Glutamatergic neuron (in vitro differentiated cells): ENCODE results near the gene HAGH. TPM values are rescaled to one million over a fixed set of nuclear protein-coding genes. Genes with fewer than 3 reads are reported as not detected.
A peak's percentile ranks its signal among the peaks of the same experiment; 100 is the strongest.
"Not testable (repeated sequence)": the region's sequence is repeated elsewhere in the genome, so short reads cannot be mapped to it uniquely, and the experiment has no call there.

Experiments used
- DNase-seq: peaks from one replicate; pipeline ENCODE4 v3.0.0; 2022
- H3K27ac Mint-ChIP-seq: one replicate; pipeline ENCODE4 v1.8.0; 2020; ENCODE audit warnings: mild to moderate bottlenecking, mixed read lengths, inconsistent platforms; ENCODE audit not compliant: unreplicated experiment
- H3K27me3 Mint-ChIP-seq: one replicate; pipeline ENCODE4 v1.8.0; 2020; ENCODE audit warnings: mild to moderate bottlenecking, moderate library complexity, mixed read lengths, inconsistent platforms; ENCODE audit not compliant: unreplicated experiment
- H3K36me3 Mint-ChIP-seq: one replicate; pipeline ENCODE4 v1.8.0; 2020; ENCODE audit warnings: mild to moderate bottlenecking, mixed read lengths, inconsistent platforms; ENCODE audit not compliant: unreplicated experiment
- H3K4me1 Mint-ChIP-seq: one replicate; pipeline ENCODE4 v1.8.0; 2020; ENCODE audit warnings: mild to moderate bottlenecking, low read depth, mixed read lengths, inconsistent platforms; ENCODE audit not compliant: unreplicated experiment
- H3K4me3 Mint-ChIP-seq: one replicate; pipeline ENCODE4 v1.8.0; 2020; ENCODE audit warnings: mild to moderate bottlenecking, mixed read lengths, inconsistent platforms; ENCODE audit not compliant: unreplicated experiment
- H3K9me3 Mint-ChIP-seq: one replicate; pipeline ENCODE4 v1.8.0; 2020; ENCODE audit warnings: mild to moderate bottlenecking, moderate library complexity, mixed read lengths, inconsistent platforms; ENCODE audit not compliant: unreplicated experiment
- long read RNA-seq: library from polyadenylated mRNA; unstranded; transcript quantifications from one replicate; pipeline ENCODE4 v2.0.0, GENCODE V29; 2020; ENCODE audit not compliant: unreplicated experiment
- total RNA-seq: library from RNA; stranded (reverse); fragmentation: NEBNext Ultra II Directional; extraction: Animal tissue kit (Norgen Biotek cat#: 25700); gene quantifications from one replicate; pipeline ENCODE4 v1.2.1, GENCODE V29; 2021; ENCODE audit not compliant: unreplicated experiment
- TF ChIP-seq, protein P1 (sequence below): fragments of 200-600 bp; sonication (generic); IDR thresholded peaks from one replicate; pipeline ENCODE4 v1.5.0; 2021; ENCODE audit not compliant: partially characterized antibody, unreplicated experiment

Gene HAGH
- 99.6 TPM for total RNA-seq
- long read RNA-seq, transcript HAGH-202 (9 exons, 2,984 nt), result major isoform, 44 of 87 reads
- long read RNA-seq, transcript HAGH-201 (10 exons, 1,257 nt), result minor isoform, 22 of 87 reads
- long read RNA-seq, partial matches to known transcripts, result 6 of 87 reads
- long read RNA-seq, other reads (novel, unspliced or antisense), result 10 of 87 reads

DNA sequence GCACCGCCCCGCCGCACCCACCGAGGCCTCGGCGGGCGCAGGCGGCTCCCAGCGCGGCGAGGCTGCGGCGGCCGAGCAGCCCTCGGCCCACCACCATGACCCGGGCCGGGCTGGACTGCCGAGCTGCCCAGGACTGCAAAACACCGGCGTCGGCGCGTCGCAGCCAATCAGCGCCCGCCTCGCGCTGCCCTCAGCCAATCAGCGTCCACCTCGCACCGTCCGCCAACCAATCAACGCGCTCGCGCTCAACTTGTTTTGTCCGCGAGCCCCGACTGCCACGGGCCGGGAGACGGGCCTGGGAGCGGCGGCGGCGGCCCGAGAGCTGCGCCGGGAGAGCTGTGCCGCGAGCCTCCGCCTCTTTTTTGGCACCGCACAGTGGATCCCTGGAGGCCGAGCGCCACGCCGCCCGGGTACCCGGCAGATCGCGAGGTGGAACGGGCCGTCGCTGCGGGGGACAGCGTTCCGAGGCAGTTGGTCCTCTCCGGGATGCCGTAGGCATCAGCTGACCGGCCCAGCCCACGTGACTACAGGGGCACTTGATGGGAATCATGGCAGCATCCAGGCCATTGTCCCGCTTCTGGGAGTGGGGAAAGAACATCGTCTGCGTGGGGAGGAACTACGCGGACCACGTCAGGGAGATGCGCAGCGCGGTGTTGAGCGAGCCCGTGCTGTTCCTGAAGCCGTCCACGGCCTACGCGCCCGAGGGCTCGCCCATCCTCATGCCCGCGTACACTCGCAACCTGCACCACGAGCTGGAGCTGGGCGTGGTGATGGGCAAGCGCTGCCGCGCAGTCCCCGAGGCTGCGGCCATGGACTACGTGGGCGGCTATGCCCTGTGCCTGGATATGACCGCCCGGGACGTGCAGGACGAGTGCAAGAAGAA, at the start of gene HAGH, which contains the start of gene FAHD1:
HAGH (minus strand) TSS at position 135 of the 883 bp plus-strand sequence; CDS start at position 97, 38 bp downstream.
FAHD1 (plus strand) TSS at position 516 of the 883 bp plus-strand sequence; CDS start at position 549, 33 bp downstream.
- peak within 1 kb of the TSS; percentile 92 for H3K27ac Mint-ChIP-seq
- no peaks in the 10 kb centered on the region for H3K36me3 Mint-ChIP-seq
- peak; percentile 92 for DNase-seq
- H3K4me3 Mint-ChIP-seq, result peak within 1 kb of the TSS; percentile 95
- H3K9me3 Mint-ChIP-seq, result peaks cover 9% of the 10 kb centered on the region
- H3K27me3 Mint-ChIP-seq, result peaks cover 2% of the 10 kb centered on the region
- peaks cover 18% of the 10 kb centered on the region for H3K4me1 Mint-ChIP-seq
- TF ChIP-seq, protein P1, sequence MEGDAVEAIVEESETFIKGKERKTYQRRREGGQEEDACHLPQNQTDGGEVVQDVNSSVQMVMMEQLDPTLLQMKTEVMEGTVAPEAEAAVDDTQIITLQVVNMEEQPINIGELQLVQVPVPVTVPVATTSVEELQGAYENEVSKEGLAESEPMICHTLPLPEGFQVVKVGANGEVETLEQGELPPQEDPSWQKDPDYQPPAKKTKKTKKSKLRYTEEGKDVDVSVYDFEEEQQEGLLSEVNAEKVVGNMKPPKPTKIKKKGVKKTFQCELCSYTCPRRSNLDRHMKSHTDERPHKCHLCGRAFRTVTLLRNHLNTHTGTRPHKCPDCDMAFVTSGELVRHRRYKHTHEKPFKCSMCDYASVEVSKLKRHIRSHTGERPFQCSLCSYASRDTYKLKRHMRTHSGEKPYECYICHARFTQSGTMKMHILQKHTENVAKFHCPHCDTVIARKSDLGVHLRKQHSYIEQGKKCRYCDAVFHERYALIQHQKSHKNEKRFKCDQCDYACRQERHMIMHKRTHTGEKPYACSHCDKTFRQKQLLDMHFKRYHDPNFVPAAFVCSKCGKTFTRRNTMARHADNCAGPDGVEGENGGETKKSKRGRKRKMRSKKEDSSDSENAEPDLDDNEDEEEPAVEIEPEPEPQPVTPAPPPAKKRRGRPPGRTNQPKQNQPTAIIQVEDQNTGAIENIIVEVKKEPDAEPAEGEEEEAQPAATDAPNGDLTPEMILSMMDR, result no peak

DNA sequence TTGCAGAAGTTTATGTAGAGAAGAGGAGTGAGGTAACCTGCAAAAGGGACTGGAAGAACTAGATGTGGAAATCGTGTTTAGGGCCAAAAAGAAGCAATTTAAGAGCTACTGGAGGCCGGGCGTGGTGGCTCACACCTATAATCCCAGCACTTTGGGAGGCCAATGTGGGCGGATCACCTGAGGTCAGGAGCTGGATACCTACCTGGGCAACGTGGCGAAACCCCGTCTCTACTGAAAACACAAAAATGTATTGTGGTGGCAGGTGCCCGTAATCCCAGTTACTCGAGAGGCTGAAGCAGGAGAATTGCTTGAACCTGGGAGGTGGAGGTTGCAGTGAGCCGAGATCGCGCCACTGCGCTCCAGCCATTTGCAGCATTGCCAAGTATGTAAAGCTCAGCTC, 49.4 kb upstream of the HAGH start:
- H3K27me3 Mint-ChIP-seq, DNase-seq, H3K27ac Mint-ChIP-seq, H3K36me3 Mint-ChIP-seq, H3K9me3 Mint-ChIP-seq, H3K4me3 Mint-ChIP-seq: not testable (repeated sequence)
- peaks cover 14% of the 10 kb centered on the region for H3K4me1 Mint-ChIP-seq

DNA sequence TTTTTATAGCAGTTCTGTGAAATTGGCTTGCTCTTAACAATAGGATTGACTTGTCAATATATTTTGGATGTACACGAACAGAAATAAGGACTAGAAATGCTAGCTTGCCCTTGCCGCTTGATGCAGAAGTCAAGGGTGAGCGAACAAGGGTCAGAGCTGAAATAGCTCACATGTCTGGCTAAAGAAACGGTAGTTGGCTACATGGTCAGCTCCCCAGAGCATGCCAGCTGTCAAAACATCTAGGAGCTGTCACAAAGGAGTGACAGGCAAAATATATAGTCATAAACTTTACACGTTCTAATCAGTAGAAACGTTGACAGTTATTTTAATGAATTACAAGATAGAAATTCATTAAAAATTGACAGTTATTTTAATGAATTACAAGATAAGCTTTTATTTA, 48.2 kb upstream of the HAGH start:
- peak; percentile 57 for DNase-seq
- peaks cover 14% of the 10 kb centered on the region for H3K4me1 Mint-ChIP-seq
- peak overlapping the region; percentile 78 for H3K4me3 Mint-ChIP-seq
- H3K36me3 Mint-ChIP-seq, result no peaks in the 10 kb centered on the region
- H3K27ac Mint-ChIP-seq, result peak overlapping the region; percentile 99
- no peaks in the 10 kb centered on the region for H3K9me3 Mint-ChIP-seq
- peaks cover 3% of the 10 kb centered on the region for H3K27me3 Mint-ChIP-seq
- TF ChIP-seq, protein P1, result no peak

DNA sequence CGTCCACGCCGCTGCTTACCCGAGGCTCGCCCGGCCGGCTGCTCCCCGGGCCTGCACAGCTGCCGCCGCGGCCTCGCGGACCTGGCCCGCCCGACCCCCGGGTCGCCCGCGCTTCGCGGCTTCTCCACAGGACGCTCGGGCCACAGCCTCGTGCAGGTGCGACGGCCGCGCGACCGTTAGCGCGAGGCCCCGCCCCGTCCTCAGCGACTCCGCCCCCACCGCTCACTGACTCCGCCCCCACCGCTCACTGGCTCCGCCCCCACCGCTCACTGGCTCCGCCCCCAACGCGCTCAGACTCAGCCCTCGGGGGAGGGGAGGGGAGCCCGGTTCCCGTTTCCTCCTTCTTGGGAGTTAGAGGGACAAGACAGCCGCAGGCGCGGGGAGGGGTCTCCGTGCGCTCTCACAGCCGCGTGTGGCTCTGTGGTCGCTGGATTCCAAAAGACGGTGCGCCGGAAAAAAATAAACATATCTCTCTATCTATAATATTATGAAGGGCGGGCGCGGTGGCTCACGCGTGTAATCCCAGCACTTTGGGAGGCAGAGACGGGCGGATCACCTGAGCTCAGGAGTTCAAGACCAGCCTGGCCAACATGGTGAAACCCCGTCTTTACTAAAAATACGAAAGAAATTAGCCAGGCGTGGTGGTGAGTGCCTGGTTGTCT, 45.5 kb upstream of the HAGH start, which contains the start of gene MEIOB:
MEIOB (minus strand) TSS at position 191 of the 662 bp plus-strand sequence. CDS start 3,989 bp downstream, outside the sequence.
- Mint-ChIP-seq H3K9me3 (no peaks in the 10 kb centered on the region), H3K36me3 (no peaks in the 10 kb centered on the region), H3K4me3 (peak within 1 kb of the TSS; percentile 81), H3K27ac (no peak within 1 kb of the TSS), H3K27me3 (peaks cover 2% of the 10 kb centered on the region), H3K4me1 (peaks cover 10% of the 10 kb centered on the region)
- peak; percentile 72 for DNase-seq
- TF ChIP-seq, protein P1, result no peak

DNA sequence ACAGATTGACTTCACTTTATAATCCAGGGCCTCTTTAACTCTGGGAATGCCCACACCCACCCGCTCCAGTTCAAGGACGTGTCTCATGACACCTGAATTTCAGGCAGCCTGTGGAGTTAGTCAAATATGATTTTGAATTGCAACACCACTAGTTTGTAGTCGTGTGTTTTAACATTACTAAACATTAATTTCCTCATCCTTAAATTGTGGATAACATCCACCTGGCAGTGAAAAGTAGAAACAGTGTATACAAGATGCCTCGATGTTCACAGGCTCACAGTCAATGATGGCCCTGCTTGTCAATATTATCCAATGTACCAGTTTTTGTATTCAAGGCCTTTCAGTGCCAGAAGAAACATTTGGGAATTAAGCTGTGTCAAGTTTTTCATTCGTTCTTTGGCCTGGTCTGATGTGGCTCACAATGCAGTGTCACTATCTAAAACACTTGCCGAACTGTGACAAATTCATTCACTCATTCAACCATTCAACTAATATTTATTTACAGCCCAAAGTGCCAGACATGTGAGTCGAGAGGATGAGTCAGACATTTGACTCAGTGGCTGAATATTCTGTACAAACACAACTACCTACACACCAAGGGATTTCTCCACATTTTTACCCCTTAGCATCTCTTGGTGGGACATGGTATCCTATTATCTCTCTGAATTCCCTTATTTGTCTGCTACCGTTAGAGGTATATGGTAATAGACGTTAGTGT, 43.9 kb upstream of the HAGH start:
- peaks cover 2% of the 10 kb centered on the region for H3K27me3 Mint-ChIP-seq
- no peak overlapping the region for H3K27ac Mint-ChIP-seq
- TF ChIP-seq, protein P1, result no peak

More for the DNA sequence above, 43.9 kb upstream of the HAGH start:
- no peaks in the 10 kb centered on the region for H3K36me3 Mint-ChIP-seq
- no peak overlapping the region for H3K4me3 Mint-ChIP-seq
- H3K9me3 Mint-ChIP-seq, result no peaks in the 10 kb centered on the region
- H3K4me1 Mint-ChIP-seq, result peaks cover 8% of the 10 kb centered on the region
- no peak for DNase-seq
